A673 (cell line): ENCODE measurements around the gene SLX9.

Source experiments
- EZH2 ChIP-seq: fragments of 200-600 bp; sonication (generic); IDR thresholded peaks from 2 replicates; pipeline ENCODE4 v1.6.1; 2017; ENCODE audit warnings: borderline replicate concordance, low read depth, mild to moderate bottlenecking, mixed read lengths, antibody characterized with exemption, low read length; ENCODE audit not compliant: poor library complexity, severe bottlenecking
- TF ChIP-seq, protein P1 (sequence below): fragments of 300-800, 200-600 bp; sonication (generic); conservative IDR thresholded peaks from 2 replicates; pipeline ENCODE4 v1.5.1; 2017; ENCODE audit warnings: low read depth, mild to moderate bottlenecking, antibody characterized with exemption, low read length, moderate library complexity, mixed read lengths

DNA sequence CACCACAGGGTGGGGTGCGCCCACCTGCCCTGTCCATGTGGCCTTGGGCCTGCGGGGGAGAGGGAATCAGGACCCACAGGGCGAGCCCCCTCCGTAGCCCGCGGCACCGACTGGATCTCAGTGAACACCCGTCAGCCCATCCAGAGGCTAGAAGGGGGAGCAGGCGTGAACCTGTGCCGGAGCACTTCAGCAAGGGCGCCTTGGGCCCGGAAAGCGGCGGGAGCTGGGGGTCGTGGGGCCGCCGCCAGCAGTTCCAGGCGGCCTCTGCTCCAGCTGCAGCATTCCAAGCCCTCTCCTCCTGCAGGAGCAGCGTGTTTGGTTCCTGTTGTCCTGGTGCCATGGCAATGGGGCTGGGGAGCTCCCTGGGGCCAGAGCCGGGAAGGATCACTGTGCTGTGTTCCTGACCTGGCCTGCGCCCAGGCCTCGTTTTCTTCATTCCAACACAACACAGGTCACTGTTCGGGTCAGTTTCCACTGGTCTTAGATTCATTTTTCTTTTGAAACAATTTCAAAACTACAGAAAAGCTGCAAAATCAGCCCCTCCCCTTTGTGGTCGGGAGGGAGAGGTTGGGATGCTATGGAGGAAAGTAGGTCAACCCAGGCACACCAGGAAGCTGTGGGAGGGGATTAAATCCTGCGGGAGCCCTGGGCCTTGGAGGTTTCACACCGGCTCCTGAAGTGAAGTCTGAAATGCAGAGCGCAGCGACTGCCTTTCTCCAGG is 18.8 kb downstream of the SLX9 start:
- TF ChIP-seq, protein P1, sequence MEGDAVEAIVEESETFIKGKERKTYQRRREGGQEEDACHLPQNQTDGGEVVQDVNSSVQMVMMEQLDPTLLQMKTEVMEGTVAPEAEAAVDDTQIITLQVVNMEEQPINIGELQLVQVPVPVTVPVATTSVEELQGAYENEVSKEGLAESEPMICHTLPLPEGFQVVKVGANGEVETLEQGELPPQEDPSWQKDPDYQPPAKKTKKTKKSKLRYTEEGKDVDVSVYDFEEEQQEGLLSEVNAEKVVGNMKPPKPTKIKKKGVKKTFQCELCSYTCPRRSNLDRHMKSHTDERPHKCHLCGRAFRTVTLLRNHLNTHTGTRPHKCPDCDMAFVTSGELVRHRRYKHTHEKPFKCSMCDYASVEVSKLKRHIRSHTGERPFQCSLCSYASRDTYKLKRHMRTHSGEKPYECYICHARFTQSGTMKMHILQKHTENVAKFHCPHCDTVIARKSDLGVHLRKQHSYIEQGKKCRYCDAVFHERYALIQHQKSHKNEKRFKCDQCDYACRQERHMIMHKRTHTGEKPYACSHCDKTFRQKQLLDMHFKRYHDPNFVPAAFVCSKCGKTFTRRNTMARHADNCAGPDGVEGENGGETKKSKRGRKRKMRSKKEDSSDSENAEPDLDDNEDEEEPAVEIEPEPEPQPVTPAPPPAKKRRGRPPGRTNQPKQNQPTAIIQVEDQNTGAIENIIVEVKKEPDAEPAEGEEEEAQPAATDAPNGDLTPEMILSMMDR = no peak
- no peak for TF ChIP-seq EZH2
